ENCODE measurements around the gene ITFG1. TPM values are rescaled to one million over a fixed set of nuclear protein-coding genes. Genes with fewer than 3 reads are reported as not detected.
"Not testable (repeated sequence)": the region's sequence is repeated elsewhere in the genome, so short reads cannot be mapped to it uniquely, and the experiment has no call there.

The ITFG1 gene
- total RNA-seq, 1 experiment from 2014 or later = 20.0 TPM

DNA sequence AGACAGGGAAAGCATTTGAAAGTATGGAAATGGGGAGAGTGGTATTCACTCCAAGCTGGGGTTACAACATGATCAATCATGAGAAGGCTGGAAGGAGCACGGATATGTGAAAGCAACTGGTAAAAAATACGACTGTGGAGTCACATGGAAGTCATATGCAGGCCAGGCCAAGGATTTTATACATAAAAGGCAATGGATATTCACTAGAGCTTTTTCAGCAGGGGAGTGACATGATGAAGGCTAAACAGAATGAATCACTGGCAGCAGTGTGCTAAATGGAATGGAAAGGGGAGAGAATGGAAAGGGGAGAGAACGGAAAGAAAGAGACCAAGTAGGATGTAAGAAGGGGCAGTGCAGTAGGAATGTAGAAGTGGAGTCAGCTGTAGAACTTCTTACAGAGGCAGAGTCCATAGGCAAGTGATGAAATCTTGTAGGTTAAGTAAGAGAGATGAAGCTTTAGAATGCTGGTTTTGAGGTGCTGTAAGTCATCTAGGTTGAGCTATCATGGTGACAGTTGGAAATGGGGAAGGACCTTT, 304.1 kb downstream of the ITFG1 start:
- Histone ChIP-seq H3F3A (ENCODE audit: low read length, unreplicated experiment) (no peaks in the 10 kb centered on the region), H3K4me3 (ENCODE audit: low read length) (no peak overlapping the region), H2AFZ (ENCODE audit: low read length) (no peak overlapping the region), H3K4me1 (ENCODE audit: insufficient read depth, low read length) (no peaks in the 10 kb centered on the region), H3K9me3 (ENCODE audit: low read length) (no peaks in the 10 kb centered on the region), H3K9ac (ENCODE audit: low read length) (no peak overlapping the region), H3K27me3 (ENCODE audit: low read length) (no peaks in the 10 kb centered on the region), H3K9me2 (replicated peaks; ENCODE audit: low read length) (no peaks in the 10 kb centered on the region), H3K79me2 (ENCODE audit: low read length) (no peaks in the 10 kb centered on the region), H3K36me3 (ENCODE audit: low read depth, low read length) (peaks cover 5% of the 10 kb centered on the region; the same call in 1 of the 2 replicates), H3K4me2 (ENCODE audit: low read length) (no peak overlapping the region), H3K27ac (ENCODE audit: low read length) (no peak overlapping the region), H4K20me1 (ENCODE audit: low read length) (no peaks in the 10 kb centered on the region)
- DNase-seq (no peak), ATAC-seq (no peak)
- intact Hi-C loops (cut with micrococcal nuclease) = no loop called here
- BruUV-seq (replicated peaks) = no TSS peak
- POLR2A ChIA-PET (ENCODE audit: unreplicated experiment) = no interaction called here
- CTCF ChIA-PET = no interaction called here
- TF ChIP-seq EZH2 (IDR thresholded peaks at IDR 0.05; ENCODE audit: low read length, unreplicated experiment) (no peak), EZH2phosphoT487 (IDR thresholded peaks at IDR 0.05; ENCODE audit: borderline replicate concordance, low read length) (no peak), CTCF (conservative IDR thresholded peaks at IDR 0.05; ENCODE audit: low read depth, low read length) (no peak)

- H3K4me2 ChIP-seq (ENCODE audit: low read length); H3K79me2 ChIP-seq (ENCODE audit: low read length); intact Hi-C loops (cut with micrococcal nuclease); CTCF ChIA-PET; H3K9me3 ChIP-seq (ENCODE audit: low read length); DNase-seq; H3K27me3 ChIP-seq (ENCODE audit: low read length); H3K27ac ChIP-seq (ENCODE audit: low read length); H3K36me3 ChIP-seq (ENCODE audit: low read depth, low read length); ATAC-seq; H3F3A ChIP-seq (ENCODE audit: low read length, unreplicated experiment); H3K4me1 ChIP-seq (ENCODE audit: insufficient read depth, low read length); BruUV-seq (replicated peaks); POLR2A ChIA-PET (ENCODE audit: unreplicated experiment); H3K9me2 ChIP-seq (replicated peaks; ENCODE audit: low read length); H4K20me1 ChIP-seq (ENCODE audit: low read length); H3K4me3 ChIP-seq (ENCODE audit: low read length); H2AFZ ChIP-seq (ENCODE audit: low read length); H3K9ac ChIP-seq (ENCODE audit: low read length): not testable (repeated sequence)
Measured at GRCh38 chr16:47152501-47152900, 308.4 kb downstream of the ITFG1 start.

- Histone ChIP-seq H3F3A (ENCODE audit: low read length, unreplicated experiment) (no peaks in the 10 kb centered on the region), H3K4me2 (ENCODE audit: low read length) (no peak overlapping the region), H3K4me1 (ENCODE audit: insufficient read depth, low read length) (no peaks in the 10 kb centered on the region), H3K27ac (ENCODE audit: low read length) (no peak overlapping the region), H3K9ac (ENCODE audit: low read length) (no peak overlapping the region), H3K9me3 (ENCODE audit: low read length) (no peaks in the 10 kb centered on the region), H4K20me1 (ENCODE audit: low read length) (no peaks in the 10 kb centered on the region), H3K36me3 (ENCODE audit: low read depth, low read length) (peaks cover 5% of the 10 kb centered on the region; the same call in 1 of the 2 replicates), H3K79me2 (ENCODE audit: low read length) (no peaks in the 10 kb centered on the region), H3K9me2 (replicated peaks; ENCODE audit: low read length) (no peaks in the 10 kb centered on the region), H2AFZ (ENCODE audit: low read length) (no peak overlapping the region), H3K4me3 (ENCODE audit: low read length) (no peak overlapping the region), H3K27me3 (ENCODE audit: low read length) (no peaks in the 10 kb centered on the region)
- POLR2A ChIA-PET (ENCODE audit: unreplicated experiment) = no interaction called here
- CTCF ChIA-PET = no interaction called here
- intact Hi-C loops (cut with micrococcal nuclease) = no loop called here
- no TSS peak for BruUV-seq (replicated peaks)
- no peak for DNase-seq
- ATAC-seq = no peak
- TF ChIP-seq CTCF (conservative IDR thresholded peaks at IDR 0.05; ENCODE audit: low read depth, low read length) (no peak), EZH2 (IDR thresholded peaks at IDR 0.05; ENCODE audit: low read length, unreplicated experiment) (no peak), EZH2phosphoT487 (IDR thresholded peaks at IDR 0.05; ENCODE audit: borderline replicate concordance, low read length) (no peak)
Measured at GRCh38 chr16:47150067-47150466, 310.8 kb downstream of the ITFG1 start.

Measured in PC-3 (cell line).